ENCODE results near the gene KCNQ1OT1.

DNA sequence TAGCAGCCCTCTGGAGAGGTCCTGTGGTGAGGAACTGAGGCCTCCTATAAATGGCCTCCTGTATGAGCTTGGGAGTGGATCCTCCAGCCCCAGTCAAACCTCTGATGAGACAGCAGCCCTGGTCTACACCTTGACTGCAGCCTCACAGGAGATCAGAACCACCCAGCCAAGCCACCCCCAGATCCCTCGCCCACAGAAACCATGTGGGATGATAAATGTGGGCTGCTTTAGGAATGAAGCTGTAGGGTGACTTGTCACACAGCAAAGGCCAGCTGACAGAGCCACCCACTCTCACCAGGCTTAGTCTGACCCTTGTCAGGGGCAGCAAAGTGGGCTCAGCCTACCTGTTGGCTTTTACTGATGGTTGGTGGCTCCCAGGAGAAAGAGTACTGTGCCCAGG lies 6.5 kb upstream of the KCNQ1OT1 start:
- TF ChIP-seq, protein P1, sequence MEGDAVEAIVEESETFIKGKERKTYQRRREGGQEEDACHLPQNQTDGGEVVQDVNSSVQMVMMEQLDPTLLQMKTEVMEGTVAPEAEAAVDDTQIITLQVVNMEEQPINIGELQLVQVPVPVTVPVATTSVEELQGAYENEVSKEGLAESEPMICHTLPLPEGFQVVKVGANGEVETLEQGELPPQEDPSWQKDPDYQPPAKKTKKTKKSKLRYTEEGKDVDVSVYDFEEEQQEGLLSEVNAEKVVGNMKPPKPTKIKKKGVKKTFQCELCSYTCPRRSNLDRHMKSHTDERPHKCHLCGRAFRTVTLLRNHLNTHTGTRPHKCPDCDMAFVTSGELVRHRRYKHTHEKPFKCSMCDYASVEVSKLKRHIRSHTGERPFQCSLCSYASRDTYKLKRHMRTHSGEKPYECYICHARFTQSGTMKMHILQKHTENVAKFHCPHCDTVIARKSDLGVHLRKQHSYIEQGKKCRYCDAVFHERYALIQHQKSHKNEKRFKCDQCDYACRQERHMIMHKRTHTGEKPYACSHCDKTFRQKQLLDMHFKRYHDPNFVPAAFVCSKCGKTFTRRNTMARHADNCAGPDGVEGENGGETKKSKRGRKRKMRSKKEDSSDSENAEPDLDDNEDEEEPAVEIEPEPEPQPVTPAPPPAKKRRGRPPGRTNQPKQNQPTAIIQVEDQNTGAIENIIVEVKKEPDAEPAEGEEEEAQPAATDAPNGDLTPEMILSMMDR (IDR thresholded peaks at IDR 0.05 in 4 of 5, conservative IDR thresholded peaks at IDR 0.05 in 1 of 5): no peak
- no peak for TF ChIP-seq POLR2A (IDR thresholded peaks at IDR 0.05)

Data from gastrocnemius medialis (tissue), 4 donors.